HS-27A (cell line): ENCODE data around the gene ANKRD49.
A peak's percentile ranks its signal among the peaks of the same experiment; 100 is the strongest.

Experiments
- DNase-seq: peaks from one replicate; pipeline ENCODE4 v3.0.0-alpha.2; 2012; ENCODE audit warnings: low read depth, missing footprints

ANKRD49 gene

GRCh38 chr11:94507485-94507884 lies 13.7 kb downstream of the ANKRD49 start:
- no peak for DNase-seq

GRCh38 chr11:94511932-94512781 lies 18.4 kb downstream of the ANKRD49 start, which contains the start of gene C11orf97:
Gene C11orf97 (plus strand): TSS chr11:94512461. CDS start chr11:94512529, 68 bp downstream.
- DNase-seq, result no peak

- DNase-seq, result no peak
These were observed 19.3 kb downstream of the ANKRD49 start for GRCh38 chr11:94513091-94513490.

- no peak for DNase-seq
These were observed 21.6 kb downstream of the ANKRD49 start for GRCh38 chr11:94515398-94515797.

- DNase-seq, result no peak
These were observed 22.9 kb downstream of the ANKRD49 start for GRCh38 chr11:94516725-94517124.

GRCh38 chr11:94518300-94518699 lies 24.5 kb downstream of the ANKRD49 start:
- no peak for DNase-seq

GRCh38 chr11:94519478-94520084 lies 25.8 kb downstream of the ANKRD49 start:
- DNase-seq, result no peak

- no peak for DNase-seq
These were observed 27.9 kb downstream of the ANKRD49 start for GRCh38 chr11:94521684-94522083.

GRCh38 chr11:94524341-94524740 lies 30.6 kb downstream of the ANKRD49 start:
- no peak for DNase-seq

- DNase-seq, result no peak
These were observed 32.0 kb downstream of the ANKRD49 start for GRCh38 chr11:94525546-94526324.

GRCh38 chr11:94526645-94527438 lies 33.1 kb downstream of the ANKRD49 start:
- DNase-seq, result no peak

- DNase-seq, result no peak
These were observed 34.8 kb downstream of the ANKRD49 start for GRCh38 chr11:94528551-94528950.

GRCh38 chr11:94532211-94532610 lies 38.4 kb downstream of the ANKRD49 start:
- no peak for DNase-seq

GRCh38 chr11:94533206-94533605 lies 39.4 kb downstream of the ANKRD49 start:
- DNase-seq, result no peak

- no peak for DNase-seq
These were observed 40.2 kb downstream of the ANKRD49 start for GRCh38 chr11:94533696-94534630.

- DNase-seq, result no peak
These were observed 42.6 kb downstream of the ANKRD49 start for GRCh38 chr11:94536386-94536785.

GRCh38 chr11:94537031-94537600 lies 43.3 kb downstream of the ANKRD49 start:
- no peak for DNase-seq

GRCh38 chr11:94539420-94539819 lies 45.6 kb downstream of the ANKRD49 start:
- no peak for DNase-seq

- DNase-seq, result peak; percentile 70
These were observed 50.2 kb downstream of the ANKRD49 start, which contains the start of gene FUT4 for GRCh38 chr11:94543695-94544645. Gene FUT4 (plus strand): TSS chr11:94543921. CDS start chr11:94544134, 213 bp downstream.
